HUES6 (cell line): ENCODE measurements around the gene FBXO7.

ENCODE experiments used
- H3K27ac ChIP-seq: 2 replicates; pipeline ENCODE4 v1.7.0; 2013; ENCODE audit warnings: low read depth, mild to moderate bottlenecking, low read length, inconsistent platforms
- H3K27me3 ChIP-seq: 2 replicates; pipeline ENCODE4 v1.6.1; 2013; ENCODE audit warnings: low read length; ENCODE audit not compliant: control insufficient read depth, insufficient read depth
- H3K36me3 ChIP-seq: 2 replicates; pipeline ENCODE4 v1.6.1; 2013; ENCODE audit warnings: low read length; ENCODE audit not compliant: control insufficient read depth, insufficient read depth
- H3K4me1 ChIP-seq: 2 replicates; pipeline ENCODE4 v1.6.1; 2013; ENCODE audit warnings: low read length; ENCODE audit not compliant: control insufficient read depth, insufficient read depth
- H3K4me3 ChIP-seq: 2 replicates; pipeline ENCODE4 v1.5.1; 2013; ENCODE audit warnings: low read depth, low read length
- H3K9ac ChIP-seq: one replicate; pipeline ENCODE4 v1.6.1; 2013; ENCODE audit warnings: mild to moderate bottlenecking, low read length
- H3K9me3 ChIP-seq: 2 replicates; pipeline ENCODE4 v1.6.1; 2013; ENCODE audit warnings: low read depth, low read length; ENCODE audit not compliant: control insufficient read depth, insufficient read depth

FBXO7 gene

DNA sequence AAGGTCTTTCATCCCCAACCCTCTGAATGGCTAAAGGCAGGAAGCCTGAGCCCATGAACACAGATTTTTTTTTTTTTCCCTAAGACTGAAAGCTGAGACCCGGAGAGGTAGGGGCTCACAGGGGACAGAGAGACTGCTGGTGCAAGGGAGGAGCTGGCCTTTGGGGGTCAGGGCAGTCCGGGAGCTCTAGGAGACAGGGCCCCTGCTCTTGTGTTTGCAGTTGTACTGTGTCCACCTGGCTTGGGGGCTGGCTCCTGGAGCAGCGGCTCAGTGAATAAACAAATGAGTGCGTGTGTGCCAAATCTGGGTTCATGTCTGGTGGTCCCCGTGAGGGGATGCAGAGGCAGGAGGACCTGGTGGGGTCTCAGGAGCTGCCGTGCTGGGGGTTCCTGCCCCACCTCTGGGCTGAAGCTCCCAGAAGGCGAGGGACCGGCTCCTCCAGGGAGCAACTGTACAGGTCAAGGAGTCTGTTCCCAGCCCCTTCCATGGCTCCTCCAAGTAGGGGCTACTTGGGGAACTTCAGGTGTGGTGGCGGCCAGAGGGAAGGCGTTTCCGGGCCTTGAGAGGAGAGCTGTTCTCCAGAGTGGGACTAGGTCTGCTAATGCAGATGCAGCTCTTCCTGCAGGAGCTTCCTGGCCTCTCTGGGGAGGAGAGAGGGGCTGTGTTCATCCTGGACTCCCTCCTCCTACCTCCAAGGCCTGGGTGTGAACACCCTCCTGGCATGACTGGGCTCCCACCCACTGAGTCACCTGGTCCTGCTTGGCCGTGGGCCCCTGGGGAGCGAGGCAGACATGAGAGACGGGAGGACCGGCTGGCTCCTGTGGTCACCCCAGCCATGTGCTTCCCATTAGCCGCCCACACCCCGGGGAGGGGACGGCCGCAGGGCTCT lies 57.6 kb downstream of the FBXO7 start:
- H3K9ac ChIP-seq = peak overlapping the region; percentile 63
- H3K27ac ChIP-seq = peak overlapping the region; percentile 83

DNA sequence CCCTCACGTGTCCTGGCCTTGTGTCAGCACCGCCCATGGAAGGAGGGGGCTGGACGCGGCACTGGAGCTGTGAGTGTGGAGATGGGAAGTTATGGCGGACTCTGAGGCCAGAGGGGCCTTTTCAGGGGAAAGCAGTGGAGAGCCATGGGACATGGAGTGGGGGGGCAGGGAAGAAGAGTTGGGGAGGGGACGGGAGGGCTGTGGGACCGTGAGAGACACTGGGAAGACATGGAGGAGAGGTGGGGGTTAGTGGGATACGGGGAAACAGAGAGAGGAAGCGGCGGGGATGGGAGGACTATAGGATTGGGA lies 58.2 kb downstream of the FBXO7 start:
- H3K27me3 ChIP-seq = no peaks in the 10 kb centered on the region
- no peak overlapping the region for H3K27ac ChIP-seq
- H3K9me3 ChIP-seq = no peaks in the 10 kb centered on the region
- peaks cover 5% of the 10 kb centered on the region; the same call in 1 of the 2 replicates for H3K4me1 ChIP-seq
- H3K36me3 ChIP-seq = no peaks in the 10 kb centered on the region; the same call in 1 of the 2 replicates
- H3K4me3 ChIP-seq = no peak overlapping the region
- H3K9ac ChIP-seq = no peak overlapping the region

More for the DNA sequence above, 57.6 kb downstream of the FBXO7 start:
- Histone ChIP-seq H3K27me3 (no peaks in the 10 kb centered on the region), H3K4me3 (peak overlapping the region; percentile 39), H3K36me3 (no peaks in the 10 kb centered on the region; the same call in 1 of the 2 replicates), H3K4me1 (peaks cover 5% of the 10 kb centered on the region; the same call in 1 of the 2 replicates), H3K9me3 (no peaks in the 10 kb centered on the region)

DNA sequence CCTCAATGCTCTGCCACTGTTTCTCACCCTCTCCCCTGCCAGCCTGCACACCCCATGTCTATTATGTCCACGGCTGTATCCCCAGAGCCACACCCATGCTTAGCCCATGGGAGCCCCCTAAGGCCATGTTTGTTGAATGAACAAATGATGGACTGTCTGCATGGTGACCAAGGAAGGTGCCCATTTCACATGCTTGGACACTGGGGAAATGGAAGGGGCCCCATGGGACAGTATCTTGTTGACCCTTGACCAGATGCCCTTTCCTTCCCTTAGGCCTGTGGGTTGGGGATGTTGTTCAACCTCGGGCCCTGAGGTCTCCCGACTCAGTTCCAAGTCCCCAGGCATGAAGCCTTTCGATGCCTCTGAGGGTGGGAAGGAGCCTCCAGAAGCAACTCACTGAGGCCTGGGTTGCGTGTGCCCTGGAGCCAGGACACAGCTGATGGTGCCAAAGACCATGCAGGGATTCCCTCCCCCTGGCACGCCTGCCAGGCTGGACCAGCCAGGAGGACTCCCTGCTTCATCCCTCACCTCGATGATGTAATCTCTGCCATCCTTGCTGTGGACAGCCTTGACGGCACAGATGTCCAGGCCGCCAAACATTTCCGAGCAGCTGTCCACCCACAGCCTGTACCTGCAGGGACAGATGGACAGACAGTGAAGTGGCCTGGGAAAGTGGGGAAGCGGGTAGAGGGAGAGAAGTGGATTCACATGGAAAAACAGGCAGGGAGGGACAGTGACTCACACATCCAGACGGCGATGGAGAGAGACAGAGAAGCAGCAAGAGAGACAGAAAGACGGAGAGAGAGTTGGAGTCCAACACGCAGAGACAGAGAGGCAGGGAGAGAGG lies 58.9 kb downstream of the FBXO7 start:
- Histone ChIP-seq H3K27ac (no peak overlapping the region), H3K4me1 (peaks cover 5% of the 10 kb centered on the region; the same call in 1 of the 2 replicates), H3K27me3 (no peaks in the 10 kb centered on the region), H3K9ac (no peak overlapping the region), H3K36me3 (no peaks in the 10 kb centered on the region; the same call in 1 of the 2 replicates), H3K9me3 (no peaks in the 10 kb centered on the region), H3K4me3 (no peak overlapping the region)

DNA sequence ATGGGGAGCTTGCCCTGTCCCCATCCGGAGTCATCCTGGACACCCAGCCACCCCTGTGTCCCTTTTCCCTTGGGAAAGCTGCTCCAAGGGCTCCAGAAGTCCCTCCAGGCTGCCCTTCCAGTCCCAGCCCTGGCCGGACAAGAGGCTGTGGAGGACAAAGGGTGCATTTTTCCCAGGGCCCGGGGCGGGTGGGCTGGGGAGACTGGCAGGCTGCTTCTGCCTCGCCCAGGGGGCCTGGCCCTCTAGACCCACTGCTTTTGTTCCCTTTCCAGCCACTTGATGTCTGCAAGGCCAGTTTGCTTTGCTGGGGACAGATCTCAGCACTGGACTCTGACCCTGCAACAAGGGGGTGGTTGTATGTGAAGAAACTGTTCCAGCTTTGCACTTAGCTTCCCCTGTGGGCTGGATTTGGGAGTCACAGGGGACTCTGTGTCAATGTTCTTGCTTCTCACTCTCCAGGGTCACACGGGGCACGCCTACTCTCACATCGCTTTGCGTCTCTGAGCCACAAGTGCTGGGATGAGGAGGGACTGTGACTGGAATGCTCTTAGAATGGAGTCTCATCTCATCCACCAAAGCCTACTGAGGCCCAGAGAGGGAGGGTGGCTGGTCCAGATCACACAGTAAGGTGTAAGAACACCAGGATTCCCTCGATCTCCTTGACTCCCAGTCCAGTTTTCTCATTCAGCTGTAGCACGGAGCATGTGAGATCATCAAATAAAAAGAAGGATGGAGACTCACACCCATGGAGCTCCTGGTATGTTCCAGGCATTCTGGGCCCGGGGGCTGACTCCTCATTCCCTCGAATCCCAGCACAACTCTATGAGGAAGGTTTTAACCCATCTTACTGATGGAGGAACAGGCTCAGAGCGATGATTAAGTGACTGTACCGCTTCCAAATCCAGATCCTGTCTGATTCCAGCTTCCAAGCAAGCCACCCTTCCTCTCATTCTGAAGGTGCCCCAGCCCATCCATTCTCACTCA lies 59.9 kb downstream of the FBXO7 start:
- peaks cover 5% of the 10 kb centered on the region; the same call in 1 of the 2 replicates for H3K4me1 ChIP-seq

DNA sequence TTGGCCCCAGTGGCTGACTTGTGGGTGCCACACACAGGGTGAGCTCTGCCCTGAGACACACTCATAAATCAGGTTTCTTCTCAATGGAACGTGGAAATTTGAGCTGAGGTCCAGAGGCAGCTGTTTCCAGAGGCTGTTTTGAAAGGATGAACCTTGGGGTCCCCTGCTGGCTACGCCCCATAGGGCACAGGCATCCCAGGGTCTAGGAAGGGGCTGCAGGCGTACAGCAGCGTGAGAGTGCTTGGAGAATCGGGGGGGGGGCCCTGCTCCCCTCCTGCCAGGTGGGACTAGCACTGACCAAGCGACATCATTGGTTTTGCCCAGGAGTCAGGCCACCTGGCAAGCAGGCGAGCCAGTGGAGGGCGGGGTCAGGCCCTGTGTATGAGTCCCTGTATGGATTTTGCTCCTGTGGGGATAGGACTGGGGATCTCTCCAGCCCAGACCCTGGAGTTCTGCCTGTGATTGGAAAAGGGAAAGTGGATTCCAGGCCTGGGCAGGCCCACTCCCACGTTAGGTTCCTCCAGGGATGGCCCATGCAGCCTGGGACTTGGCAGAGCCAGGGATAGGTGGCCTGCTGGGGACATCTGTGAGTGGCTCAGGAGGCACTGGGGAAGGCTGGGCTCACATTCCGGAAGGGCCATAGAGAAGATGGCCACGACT lies 61.0 kb downstream of the FBXO7 start:
- Histone ChIP-seq H3K9me3 (no peaks in the 10 kb centered on the region), H3K4me1 (peaks cover 5% of the 10 kb centered on the region; the same call in 1 of the 2 replicates), H3K36me3 (no peaks in the 10 kb centered on the region; the same call in 1 of the 2 replicates), H3K4me3 (no peak overlapping the region), H3K27ac (no peak overlapping the region), H3K27me3 (no peaks in the 10 kb centered on the region), H3K9ac (no peak overlapping the region)

More for the DNA sequence above, 59.9 kb downstream of the FBXO7 start:
- Histone ChIP-seq H3K9me3 (no peaks in the 10 kb centered on the region), H3K4me3 (no peak overlapping the region), H3K27me3 (no peaks in the 10 kb centered on the region), H3K27ac (no peak overlapping the region), H3K9ac (no peak overlapping the region), H3K36me3 (no peaks in the 10 kb centered on the region; the same call in 1 of the 2 replicates)

DNA sequence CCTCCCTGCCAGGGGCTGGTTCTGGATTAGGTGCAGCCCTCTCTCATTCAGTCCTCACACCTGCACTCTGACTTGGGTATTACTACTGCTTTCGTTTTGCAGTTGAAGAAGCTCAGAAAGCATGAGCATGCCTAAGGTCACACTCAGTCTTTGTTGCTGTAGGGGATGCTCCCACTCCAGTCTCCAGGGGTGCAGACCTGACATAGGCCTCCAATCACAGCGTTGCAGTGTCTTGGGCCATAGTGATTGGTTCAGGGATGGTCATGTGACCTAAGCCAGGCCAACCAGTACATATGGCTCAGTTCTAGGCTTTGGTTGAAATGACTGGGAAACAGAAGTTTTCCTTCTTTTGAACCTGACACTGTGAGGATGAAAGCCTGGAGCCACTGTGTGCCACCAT lies 61.7 kb downstream of the FBXO7 start:
- no peaks in the 10 kb centered on the region for H3K9me3 ChIP-seq
- no peaks in the 10 kb centered on the region for H3K27me3 ChIP-seq
- H3K4me1 ChIP-seq = peaks cover 5% of the 10 kb centered on the region; the same call in 1 of the 2 replicates
- H3K9ac ChIP-seq = no peak overlapping the region
- H3K36me3 ChIP-seq = no peaks in the 10 kb centered on the region; the same call in 1 of the 2 replicates
- no peak overlapping the region for H3K27ac ChIP-seq
- H3K4me3 ChIP-seq = no peak overlapping the region

DNA sequence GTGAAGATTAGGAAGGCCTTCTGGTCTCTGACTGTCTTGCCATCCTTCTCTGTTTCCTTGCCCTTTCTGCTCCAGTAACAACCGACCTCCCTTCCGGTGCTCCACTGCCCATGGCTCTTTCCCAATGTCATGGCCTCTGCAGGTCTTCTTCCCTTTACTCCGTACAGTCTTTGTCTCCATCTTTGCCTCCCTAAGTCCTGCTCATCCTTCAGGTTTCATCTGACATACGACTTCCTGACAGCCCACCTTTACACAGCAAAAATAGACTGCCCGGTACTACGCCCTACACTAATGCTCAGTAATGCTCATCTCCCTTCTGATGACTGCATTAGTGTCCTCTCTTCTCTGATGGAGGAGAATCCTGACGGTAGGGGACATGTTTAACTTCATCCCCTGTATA lies 63.9 kb downstream of the FBXO7 start:
- Histone ChIP-seq H3K4me3 (no peak overlapping the region), H3K4me1 (no peaks in the 10 kb centered on the region; the same call in 1 of the 2 replicates), H3K9me3 (no peaks in the 10 kb centered on the region), H3K27ac (no peak overlapping the region), H3K27me3 (no peaks in the 10 kb centered on the region), H3K9ac (no peak overlapping the region), H3K36me3 (no peaks in the 10 kb centered on the region; the same call in 1 of the 2 replicates)

DNA sequence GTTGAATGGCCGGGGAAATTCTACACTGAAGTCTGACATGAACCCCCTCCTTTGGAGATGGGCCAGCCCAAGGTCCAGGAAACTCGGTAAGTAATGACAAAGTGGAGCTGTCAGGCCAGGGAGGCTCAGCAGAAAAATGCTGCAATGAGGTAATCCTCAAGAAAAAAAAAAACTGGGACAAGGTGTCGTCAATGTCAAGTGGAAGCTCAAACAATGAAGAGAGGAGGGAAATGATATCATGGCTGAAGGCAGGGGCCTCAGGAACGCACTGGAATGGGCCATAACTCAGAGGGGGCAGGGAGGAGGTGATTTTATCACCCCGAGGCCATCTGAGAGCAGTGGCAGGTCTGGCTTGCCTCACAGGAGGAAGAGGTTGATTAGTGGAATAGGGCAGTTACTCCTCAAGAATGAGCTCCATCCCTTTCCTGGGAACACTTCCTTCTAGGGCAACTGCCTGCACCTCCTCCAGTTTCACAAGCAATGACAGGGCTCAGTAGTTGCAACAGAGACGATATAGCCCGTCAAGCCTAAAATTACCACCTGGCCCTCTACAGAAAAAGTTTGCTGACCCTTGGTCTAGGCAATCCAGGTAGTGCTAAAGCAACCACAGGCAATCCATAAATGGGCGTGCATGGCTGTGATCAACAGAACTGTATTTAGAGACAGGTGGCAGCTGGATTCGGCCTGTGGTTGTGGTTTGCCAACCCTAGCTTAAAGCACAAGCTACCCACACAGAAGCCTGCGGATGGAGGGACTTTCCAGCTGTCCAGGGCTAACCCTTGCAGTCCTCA lies 65.2 kb downstream of the FBXO7 start:
- no peaks in the 10 kb centered on the region for H3K36me3 ChIP-seq
- H3K9me3 ChIP-seq = no peaks in the 10 kb centered on the region
- no peak overlapping the region for H3K9ac ChIP-seq
- H3K27me3 ChIP-seq = no peaks in the 10 kb centered on the region
- H3K4me3 ChIP-seq = no peak overlapping the region
- H3K27ac ChIP-seq = no peak overlapping the region
- H3K4me1 ChIP-seq = no peaks in the 10 kb centered on the region; the same call in 1 of the 2 replicates

DNA sequence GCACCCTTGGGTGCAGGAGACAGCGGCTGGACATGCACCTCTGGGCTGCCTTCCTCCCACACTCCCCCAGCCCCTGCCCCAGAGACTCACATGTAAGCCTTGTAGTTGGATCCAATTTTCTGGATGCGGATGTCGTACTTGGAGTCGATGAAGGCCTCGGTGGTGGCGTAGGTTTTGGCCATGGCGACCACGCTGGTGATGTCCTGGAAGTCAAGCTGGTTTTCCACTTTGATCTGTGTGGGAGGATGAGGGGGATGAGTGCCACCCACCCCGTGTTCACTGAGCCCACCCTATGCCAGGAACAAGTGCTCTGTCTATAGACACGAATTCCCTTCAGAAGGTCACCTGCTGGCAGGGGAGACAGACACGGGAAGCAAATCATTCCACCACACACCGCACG lies 66.9 kb downstream of the FBXO7 start:
- H3K9me3 ChIP-seq = no peaks in the 10 kb centered on the region
- H3K4me1 ChIP-seq = no peaks in the 10 kb centered on the region; the same call in 1 of the 2 replicates
- H3K36me3 ChIP-seq = no peaks in the 10 kb centered on the region
- no peak overlapping the region for H3K4me3 ChIP-seq
- H3K27me3 ChIP-seq = no peaks in the 10 kb centered on the region
- no peak overlapping the region for H3K27ac ChIP-seq
- H3K9ac ChIP-seq = no peak overlapping the region
